Measurements from ENCODE around the gene NMT1.

The NMT1 gene

DNA sequence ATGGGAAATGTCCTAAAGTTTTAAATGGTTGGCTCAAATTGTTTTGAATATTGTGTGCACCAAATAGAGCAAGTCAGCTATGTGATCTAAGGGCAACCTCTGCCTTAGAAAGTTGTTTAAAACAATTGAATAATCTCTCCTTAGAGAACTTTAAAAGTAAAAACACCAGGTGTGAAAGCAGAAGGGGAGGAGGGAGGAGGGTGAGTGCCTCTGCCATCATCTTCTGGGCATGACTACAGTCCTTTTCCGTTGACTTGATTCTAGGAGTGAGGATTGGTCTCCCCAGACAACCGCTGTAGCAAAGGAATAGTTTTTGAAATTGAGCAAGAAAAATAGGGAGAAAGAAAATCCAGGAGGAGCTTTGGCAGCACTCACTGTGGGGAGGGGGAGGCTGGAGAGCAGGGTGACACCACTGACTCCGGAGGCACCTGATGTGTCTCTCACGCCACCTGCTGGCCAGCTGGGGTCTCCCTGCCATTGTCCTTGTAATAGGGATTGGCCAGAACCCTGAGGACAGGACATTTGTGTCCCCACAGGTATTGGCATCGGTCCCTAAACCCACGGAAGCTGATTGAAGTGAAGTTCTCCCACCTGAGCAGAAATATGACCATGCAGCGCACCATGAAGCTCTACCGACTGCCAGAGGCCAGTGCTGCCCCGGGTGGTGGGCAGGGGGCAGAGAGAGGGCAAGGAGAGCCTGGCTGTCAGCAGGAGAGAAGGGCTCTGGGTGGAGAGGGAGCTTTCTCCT, 37.9 kb downstream of the NMT1 start:
- no peak overlapping the region for H3K27ac Mint-ChIP-seq
- intact Hi-C loops (cut with micrococcal nuclease), result loop anchor here (10.0 kb wide), 2 partner anchors 74 to 184 kb away; partner anchors contain the start of gene GFAP
- H3K4me3 Mint-ChIP-seq, result no peak overlapping the region
- H3K4me1 Mint-ChIP-seq (ENCODE audit: low read depth), result no peaks in the 10 kb centered on the region
- no peaks in the 10 kb centered on the region for H3K9me3 Mint-ChIP-seq
- no peaks in the 10 kb centered on the region for H3K27me3 Mint-ChIP-seq
- peaks cover 100% of the 10 kb centered on the region for H3K36me3 Mint-ChIP-seq (ENCODE audit: low read depth)

DNA sequence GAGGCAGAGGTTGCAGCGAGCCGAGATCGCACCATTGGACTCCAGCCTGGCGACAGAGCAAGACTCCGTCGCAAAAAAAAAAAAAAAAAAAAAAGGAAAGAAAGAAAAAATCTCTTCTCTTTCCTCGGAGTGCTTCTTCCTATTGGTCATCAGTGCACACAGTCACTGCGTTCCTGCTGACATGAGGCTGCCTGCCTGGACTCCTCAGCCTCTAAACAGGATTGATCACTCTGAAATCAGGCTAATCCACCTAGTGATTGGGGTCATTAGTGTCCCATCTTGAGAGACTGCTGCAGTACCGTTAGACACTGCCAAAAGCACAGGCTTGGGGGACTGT, 40.4 kb downstream of the NMT1 start:
- no peaks in the 10 kb centered on the region for H3K4me1 Mint-ChIP-seq (ENCODE audit: low read depth)
- no peaks in the 10 kb centered on the region for H3K9me3 Mint-ChIP-seq
- H3K4me3 Mint-ChIP-seq, result no peak overlapping the region
- no peaks in the 10 kb centered on the region for H3K27me3 Mint-ChIP-seq
- H3K36me3 Mint-ChIP-seq (ENCODE audit: low read depth), result peaks cover 100% of the 10 kb centered on the region
- intact Hi-C loops (cut with micrococcal nuclease), result no loop called here
- no peak overlapping the region for H3K27ac Mint-ChIP-seq

DNA sequence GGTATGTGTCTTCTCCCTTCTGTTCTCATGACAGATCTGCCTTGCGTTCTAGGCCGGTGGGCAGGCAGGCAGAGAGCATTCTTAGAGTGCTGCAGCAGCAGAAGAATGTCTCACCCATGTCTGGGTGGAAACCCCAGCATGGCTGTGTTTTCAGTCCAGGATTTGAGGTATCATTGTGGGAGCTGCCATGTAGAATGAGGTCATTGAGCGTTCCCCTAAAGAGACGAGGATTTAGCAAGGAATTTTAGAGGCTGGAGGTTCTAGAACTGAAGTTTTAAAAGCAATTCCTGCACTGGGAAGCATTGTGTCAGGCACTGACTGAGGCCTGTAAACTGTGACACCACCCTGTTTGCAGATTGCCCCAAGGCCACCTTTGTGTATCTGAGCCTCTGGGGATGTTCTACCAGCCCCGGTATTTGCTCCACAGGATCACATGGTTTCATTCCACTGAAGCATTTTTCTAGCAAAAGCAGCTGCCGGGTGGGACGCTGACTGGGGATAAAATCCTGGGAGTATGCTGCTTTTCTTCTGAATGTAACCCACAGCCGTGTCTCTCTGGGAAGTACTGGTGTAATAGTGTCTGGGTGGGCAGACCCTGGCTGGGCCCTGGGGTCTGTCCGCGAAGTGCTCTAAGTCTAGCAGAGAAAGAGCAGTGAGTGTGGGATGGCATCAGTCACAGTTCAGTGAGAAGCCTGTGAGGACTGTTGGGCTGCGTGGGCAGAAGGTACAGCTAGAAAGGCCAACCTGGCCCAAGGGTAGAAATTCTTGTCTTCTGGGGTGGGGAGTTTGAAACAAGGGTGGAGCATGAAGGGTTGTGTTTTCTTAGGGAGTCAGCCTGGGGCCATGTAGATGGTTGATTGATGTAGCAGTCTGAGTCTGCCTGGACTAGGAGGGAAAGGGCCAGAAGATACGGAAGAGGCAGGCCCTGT, 41.0 kb downstream of the NMT1 start:
- peaks cover 100% of the 10 kb centered on the region for H3K36me3 Mint-ChIP-seq (ENCODE audit: low read depth)
- intact Hi-C loops (cut with micrococcal nuclease), result no loop called here
- H3K4me3 Mint-ChIP-seq, result no peak overlapping the region
- H3K4me1 Mint-ChIP-seq (ENCODE audit: low read depth), result no peaks in the 10 kb centered on the region
- no peaks in the 10 kb centered on the region for H3K9me3 Mint-ChIP-seq
- H3K27ac Mint-ChIP-seq, result no peak overlapping the region
- no peaks in the 10 kb centered on the region for H3K27me3 Mint-ChIP-seq

DNA sequence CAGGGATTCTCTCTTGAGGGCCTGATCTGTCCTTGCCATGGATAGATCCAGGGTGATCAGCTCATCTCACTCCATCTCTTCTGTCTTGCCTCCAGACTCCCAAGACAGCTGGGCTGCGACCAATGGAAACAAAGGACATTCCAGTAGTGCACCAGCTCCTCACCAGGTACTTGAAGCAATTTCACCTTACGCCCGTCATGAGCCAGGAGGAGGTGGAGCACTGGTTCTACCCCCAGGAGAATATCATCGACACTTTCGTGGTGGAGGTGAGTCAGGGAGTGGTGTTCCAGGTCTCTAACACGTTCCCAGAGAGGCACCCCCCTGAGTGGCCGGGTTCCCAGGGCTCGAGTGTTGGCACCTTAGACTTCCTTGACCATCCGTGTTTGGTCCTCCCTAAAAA, 41.7 kb downstream of the NMT1 start:
- intact Hi-C loops (cut with micrococcal nuclease), result no loop called here
- Mint-ChIP-seq H3K9me3 (no peaks in the 10 kb centered on the region), H3K4me3 (no peak overlapping the region), H3K27ac (no peak overlapping the region), H3K27me3 (no peaks in the 10 kb centered on the region), H3K4me1 (ENCODE audit: low read depth) (no peaks in the 10 kb centered on the region), H3K36me3 (ENCODE audit: low read depth) (peaks cover 100% of the 10 kb centered on the region)

DNA sequence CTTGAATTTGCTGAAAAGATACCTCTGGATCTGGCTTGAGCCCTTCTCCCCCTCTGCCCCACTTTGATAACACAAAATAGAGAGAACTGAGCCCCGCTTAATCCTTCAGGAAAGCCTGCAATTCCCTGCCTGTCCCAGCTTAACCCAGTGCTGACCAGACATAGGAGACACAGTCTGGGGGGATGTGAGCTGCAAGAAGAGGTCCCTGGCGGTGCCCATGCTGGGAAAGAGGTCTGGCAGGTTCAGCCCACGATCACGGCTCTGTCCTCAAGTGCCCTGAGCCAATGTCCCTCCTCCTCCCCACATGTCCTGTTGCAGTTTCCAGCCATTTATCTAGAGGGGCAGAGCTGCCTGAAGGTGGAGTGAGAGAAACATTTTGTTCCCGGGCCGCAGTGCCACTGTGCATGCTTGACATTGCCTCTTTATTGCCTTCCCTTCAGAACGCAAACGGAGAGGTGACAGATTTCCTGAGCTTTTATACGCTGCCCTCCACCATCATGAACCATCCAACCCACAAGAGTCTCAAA, 42.2 kb downstream of the NMT1 start:
- Mint-ChIP-seq H3K36me3 (ENCODE audit: low read depth) (peaks cover 100% of the 10 kb centered on the region), H3K27ac (no peak overlapping the region), H3K27me3 (no peaks in the 10 kb centered on the region)

DNA sequence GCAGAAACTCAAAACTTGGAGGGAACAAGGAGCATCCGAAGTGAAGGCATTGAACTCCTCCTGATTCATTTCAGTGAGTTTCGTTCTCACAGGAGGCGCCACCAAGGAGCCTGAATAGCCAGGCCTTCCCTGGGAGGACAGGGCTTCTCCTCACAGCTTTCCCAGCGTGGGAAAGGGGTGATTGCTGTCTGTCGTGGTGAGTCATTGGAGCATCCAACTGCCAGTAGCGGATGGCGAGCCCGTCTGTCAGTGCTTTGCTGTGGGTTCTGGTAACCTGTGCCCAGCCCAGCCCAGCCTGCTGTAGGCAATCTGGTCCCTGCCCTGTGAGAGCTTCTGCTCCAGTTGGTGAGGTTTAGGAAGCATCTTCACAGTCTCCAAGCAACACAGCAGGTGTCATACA, 42.9 kb downstream of the NMT1 start:
- no peak overlapping the region for H3K4me3 Mint-ChIP-seq
- no peaks in the 10 kb centered on the region for H3K9me3 Mint-ChIP-seq
- H3K36me3 Mint-ChIP-seq (ENCODE audit: low read depth), result peaks cover 100% of the 10 kb centered on the region
- no peak overlapping the region for H3K27ac Mint-ChIP-seq
- H3K27me3 Mint-ChIP-seq, result no peaks in the 10 kb centered on the region
- intact Hi-C loops (cut with micrococcal nuclease), result no loop called here
- H3K4me1 Mint-ChIP-seq (ENCODE audit: low read depth), result no peaks in the 10 kb centered on the region

More for the DNA sequence above, 42.2 kb downstream of the NMT1 start:
- no peaks in the 10 kb centered on the region for H3K4me1 Mint-ChIP-seq (ENCODE audit: low read depth)
- no peaks in the 10 kb centered on the region for H3K9me3 Mint-ChIP-seq
- H3K4me3 Mint-ChIP-seq, result no peak overlapping the region
- intact Hi-C loops (cut with micrococcal nuclease), result no loop called here

DNA sequence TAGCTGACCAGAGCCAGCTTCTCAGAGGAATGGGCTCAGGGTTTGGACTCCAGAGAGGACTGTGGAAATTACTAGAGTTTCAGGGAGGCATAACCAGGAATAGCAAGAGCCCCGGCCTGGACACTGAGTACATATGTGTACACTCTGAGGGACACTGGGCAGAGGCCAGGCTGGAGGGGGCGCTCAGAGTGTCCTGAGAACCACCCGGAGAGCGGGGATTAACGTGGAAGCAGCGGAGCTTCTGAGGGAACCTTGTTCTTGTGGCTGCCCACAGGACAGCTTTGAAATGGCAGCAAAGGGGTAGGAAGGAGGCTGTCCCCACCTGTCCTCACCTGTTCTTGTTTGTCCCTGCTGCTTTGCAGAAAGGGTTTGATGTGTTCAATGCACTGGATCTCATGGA, 43.4 kb downstream of the NMT1 start:
- Mint-ChIP-seq H3K36me3 (ENCODE audit: low read depth) (peaks cover 100% of the 10 kb centered on the region), H3K4me3 (no peak overlapping the region), H3K4me1 (ENCODE audit: low read depth) (peaks cover 4% of the 10 kb centered on the region), H3K27ac (no peak overlapping the region), H3K9me3 (no peaks in the 10 kb centered on the region), H3K27me3 (no peaks in the 10 kb centered on the region)
- intact Hi-C loops (cut with micrococcal nuclease), result no loop called here

DNA sequence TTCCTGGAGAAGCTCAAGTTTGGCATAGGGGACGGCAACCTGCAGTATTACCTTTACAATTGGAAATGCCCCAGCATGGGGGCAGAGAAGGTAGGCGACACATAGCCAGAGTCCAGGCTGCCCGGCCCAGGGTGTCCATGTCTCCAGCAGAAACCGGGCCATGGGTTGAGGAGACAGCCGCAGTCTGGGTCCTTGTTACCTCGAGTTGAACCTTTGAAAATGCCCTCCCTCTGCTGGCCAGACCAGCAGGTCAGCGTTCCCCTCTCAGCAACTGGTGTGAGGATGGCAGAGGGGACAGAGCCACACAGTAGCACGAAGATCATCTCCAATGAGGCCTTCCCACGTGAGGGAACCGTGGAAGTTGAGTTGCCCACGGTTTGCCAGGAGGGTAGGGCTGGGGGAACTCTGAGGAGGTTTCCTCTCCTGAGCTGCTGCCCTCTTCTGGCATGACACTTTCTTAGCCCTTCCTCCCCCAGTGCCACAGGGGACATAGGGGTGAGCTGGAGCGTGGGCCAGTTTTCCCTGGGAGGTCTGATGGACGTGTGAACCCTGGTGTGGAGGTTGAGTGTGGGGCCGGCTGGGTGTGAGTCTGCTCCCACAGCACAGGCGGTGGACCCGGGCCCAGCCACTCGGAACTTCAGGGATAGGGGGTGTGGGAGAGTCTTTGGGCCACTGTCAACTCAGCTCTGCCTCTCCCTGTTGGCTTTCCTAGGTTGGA, 43.9 kb downstream of the NMT1 start:
- Mint-ChIP-seq H3K27me3 (no peaks in the 10 kb centered on the region), H3K9me3 (no peaks in the 10 kb centered on the region), H3K4me1 (ENCODE audit: low read depth) (peaks cover 6% of the 10 kb centered on the region), H3K4me3 (no peak overlapping the region), H3K27ac (no peak overlapping the region), H3K36me3 (ENCODE audit: low read depth) (peaks cover 96% of the 10 kb centered on the region)
- intact Hi-C loops (cut with micrococcal nuclease), result no loop called here

DNA sequence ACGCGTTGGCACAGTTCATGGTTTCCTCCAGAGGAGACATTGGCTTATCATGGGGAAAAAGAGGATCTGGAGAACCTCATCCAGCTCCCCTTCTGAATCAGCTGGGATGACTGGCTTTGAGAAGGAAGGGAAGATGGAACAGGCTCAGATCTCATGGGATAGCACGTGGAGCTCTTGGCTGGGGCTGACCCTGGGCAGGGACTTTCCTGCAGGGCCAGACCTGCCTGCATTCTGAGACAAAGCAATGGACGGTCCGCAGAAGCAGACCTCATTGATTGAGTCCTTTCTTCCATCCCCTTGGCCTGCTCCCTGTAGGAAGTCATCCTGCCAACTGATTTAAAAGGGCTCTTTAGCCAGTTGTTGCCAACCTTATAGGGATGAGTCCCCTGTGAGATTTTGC, 45.0 kb downstream of the NMT1 start:
- intact Hi-C loops (cut with micrococcal nuclease), result no loop called here
- no peaks in the 10 kb centered on the region for H3K9me3 Mint-ChIP-seq
- peaks cover 86% of the 10 kb centered on the region for H3K36me3 Mint-ChIP-seq (ENCODE audit: low read depth)
- no peak overlapping the region for H3K27ac Mint-ChIP-seq
- no peaks in the 10 kb centered on the region for H3K27me3 Mint-ChIP-seq
- H3K4me3 Mint-ChIP-seq, result no peak overlapping the region
- peaks cover 6% of the 10 kb centered on the region for H3K4me1 Mint-ChIP-seq (ENCODE audit: low read depth)

DNA sequence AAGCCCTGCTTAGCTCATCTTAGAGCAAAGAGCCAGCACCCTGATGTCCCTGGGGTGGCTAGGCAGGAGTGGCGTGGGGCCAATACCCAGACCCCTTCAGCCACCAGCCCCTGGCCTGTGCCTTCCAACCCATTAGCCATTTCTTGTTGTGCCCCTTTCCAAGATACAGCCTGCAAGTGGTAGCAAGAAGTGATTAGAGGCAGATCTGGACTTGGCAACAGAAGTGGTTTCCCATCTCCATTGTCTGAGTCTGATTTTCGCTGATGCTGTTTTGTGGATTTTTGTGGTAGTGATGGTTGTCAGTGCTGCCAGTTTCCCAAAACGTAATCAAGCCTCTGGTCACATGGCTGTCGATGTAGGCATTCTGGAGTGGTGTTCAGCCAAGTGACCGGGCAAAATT, 45.5 kb downstream of the NMT1 start:
- H3K4me3 Mint-ChIP-seq, result no peak overlapping the region
- peaks cover 6% of the 10 kb centered on the region for H3K4me1 Mint-ChIP-seq (ENCODE audit: low read depth)
- no peaks in the 10 kb centered on the region for H3K27me3 Mint-ChIP-seq
- intact Hi-C loops (cut with micrococcal nuclease), result no loop called here
- no peaks in the 10 kb centered on the region for H3K9me3 Mint-ChIP-seq
- H3K36me3 Mint-ChIP-seq (ENCODE audit: low read depth), result peaks cover 81% of the 10 kb centered on the region
- no peak overlapping the region for H3K27ac Mint-ChIP-seq

DNA sequence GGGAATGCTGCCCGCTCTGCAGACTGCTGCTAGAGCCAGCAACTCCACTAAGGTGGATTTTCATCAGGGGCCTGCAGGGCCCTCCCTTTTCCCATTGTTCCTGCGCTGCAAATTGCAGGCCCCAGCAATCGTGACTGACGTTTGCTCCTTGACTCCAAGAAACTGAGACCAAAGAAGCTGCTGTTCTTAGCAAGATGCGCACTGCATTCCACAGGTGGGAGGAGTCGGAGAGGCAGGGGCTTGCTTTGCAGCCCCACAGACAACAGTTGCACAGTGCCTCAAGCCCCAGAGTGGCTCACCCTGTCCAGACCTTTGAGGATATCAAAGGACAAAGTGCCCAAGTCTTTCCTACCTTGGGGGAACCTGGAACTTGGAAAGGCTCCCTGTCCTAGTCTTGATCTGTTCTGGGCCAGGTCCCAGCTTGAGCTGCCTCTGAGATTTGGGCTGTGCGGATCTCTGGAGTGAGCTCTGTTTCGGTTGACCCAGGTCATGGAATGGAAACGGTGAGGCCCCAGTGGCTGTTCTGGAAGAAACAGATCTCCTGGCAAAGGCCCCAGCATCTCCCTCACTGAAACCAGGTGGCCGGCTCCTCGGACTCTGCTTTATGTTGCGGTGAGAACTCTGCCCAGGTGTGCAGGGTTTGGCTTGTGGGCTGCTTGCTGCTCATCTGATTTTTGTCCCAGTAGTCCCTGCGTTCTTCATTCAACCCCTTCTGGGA, 46.3 kb downstream of the NMT1 start:
- no peaks in the 10 kb centered on the region for H3K9me3 Mint-ChIP-seq
- H3K36me3 Mint-ChIP-seq (ENCODE audit: low read depth), result peaks cover 72% of the 10 kb centered on the region
- no peak overlapping the region for H3K27ac Mint-ChIP-seq
- intact Hi-C loops (cut with micrococcal nuclease), result no loop called here
- H3K4me3 Mint-ChIP-seq, result no peak overlapping the region
- no peaks in the 10 kb centered on the region for H3K27me3 Mint-ChIP-seq
- peaks cover 6% of the 10 kb centered on the region for H3K4me1 Mint-ChIP-seq (ENCODE audit: low read depth)

DNA sequence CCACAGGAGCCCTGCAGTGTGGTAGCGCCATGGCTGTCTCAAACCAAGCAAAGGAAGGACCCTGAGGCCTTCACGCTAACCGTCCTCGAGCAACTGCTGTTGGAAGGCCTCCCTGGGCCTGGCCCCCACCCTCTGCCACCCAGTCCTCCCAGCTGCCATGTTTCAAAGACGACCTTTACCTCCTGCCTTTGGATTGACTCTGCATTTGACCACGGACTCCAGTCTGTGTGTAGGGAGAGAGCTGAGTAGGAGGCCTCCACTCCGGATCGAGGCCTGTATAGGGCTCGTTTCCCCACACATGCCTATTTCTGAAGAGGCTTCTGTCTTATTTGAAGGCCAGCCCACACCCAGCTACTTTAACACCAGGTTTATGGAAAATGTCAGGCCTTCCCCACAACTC, 46.9 kb downstream of the NMT1 start:
- intact Hi-C loops (cut with micrococcal nuclease), result no loop called here
- peak overlapping the region; percentile 24 for H3K27ac Mint-ChIP-seq

More for the DNA sequence above, 46.9 kb downstream of the NMT1 start:
- Mint-ChIP-seq H3K36me3 (ENCODE audit: low read depth) (peaks cover 66% of the 10 kb centered on the region), H3K4me1 (ENCODE audit: low read depth) (peaks cover 6% of the 10 kb centered on the region), H3K27me3 (no peaks in the 10 kb centered on the region), H3K9me3 (no peaks in the 10 kb centered on the region), H3K4me3 (no peak overlapping the region)
